GM10266 (cell line): ENCODE measurements around the gene CPPED1.

Experiments
- DNase-seq: peaks from one replicate; pipeline ENCODE4 v3.0.0; 2012; ENCODE audit errors: extremely low spot score
- CTCF ChIP-seq: IDR thresholded peaks from 2 replicates; pipeline ENCODE4 v1.5.1; 2012; ENCODE audit warnings: mild to moderate bottlenecking, low read depth; ENCODE audit not compliant: control insufficient read depth, insufficient read depth; ENCODE audit errors: missing control alignments

The CPPED1 gene

GRCh38 chr16:12625068-12625467 lies 178.6 kb downstream of the CPPED1 start:
- no peak for TF ChIP-seq CTCF
- no peak for DNase-seq

- no peak for TF ChIP-seq CTCF
These were observed 183.5 kb downstream of the CPPED1 start for GRCh38 chr16:12620150-12620549.

GRCh38 chr16:12618515-12618914 lies 185.2 kb downstream of the CPPED1 start:
- DNase-seq, result no peak

More at GRCh38 chr16:12620150-12620549, 183.5 kb downstream of the CPPED1 start:
- no peak for DNase-seq

GRCh38 chr16:12617401-12617819 lies 186.3 kb downstream of the CPPED1 start:
- no peak for DNase-seq
- TF ChIP-seq CTCF, result no peak

More at GRCh38 chr16:12618515-12618914, 185.2 kb downstream of the CPPED1 start:
- TF ChIP-seq CTCF, result no peak

GRCh38 chr16:12614662-12615278 lies 188.9 kb downstream of the CPPED1 start:
- TF ChIP-seq CTCF, result no peak
- no peak for DNase-seq

- TF ChIP-seq CTCF, result no peak
- no peak for DNase-seq
These were observed 189.6 kb downstream of the CPPED1 start for GRCh38 chr16:12613992-12614661.
